ENCODE measurements around the gene SERPINB10.

DNA sequence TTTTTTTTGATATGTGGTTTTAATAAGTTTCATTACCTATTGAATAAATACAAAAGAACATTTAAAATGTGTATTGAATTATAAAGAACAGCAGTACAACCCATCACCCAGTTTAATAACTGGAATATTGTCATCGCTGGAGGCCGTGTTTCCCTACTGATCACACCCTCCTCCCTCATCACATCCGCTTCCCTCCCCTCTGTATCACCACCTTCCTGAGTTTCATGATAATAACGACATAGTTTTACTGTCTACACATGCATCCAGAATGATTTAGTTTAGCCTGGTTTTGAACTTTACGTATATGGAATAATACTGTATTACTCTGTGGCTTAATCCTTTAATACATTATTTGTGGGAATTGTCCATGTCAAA, 64.2 kb downstream of the SERPINB10 start:
- TF ChIP-seq, protein P1, sequence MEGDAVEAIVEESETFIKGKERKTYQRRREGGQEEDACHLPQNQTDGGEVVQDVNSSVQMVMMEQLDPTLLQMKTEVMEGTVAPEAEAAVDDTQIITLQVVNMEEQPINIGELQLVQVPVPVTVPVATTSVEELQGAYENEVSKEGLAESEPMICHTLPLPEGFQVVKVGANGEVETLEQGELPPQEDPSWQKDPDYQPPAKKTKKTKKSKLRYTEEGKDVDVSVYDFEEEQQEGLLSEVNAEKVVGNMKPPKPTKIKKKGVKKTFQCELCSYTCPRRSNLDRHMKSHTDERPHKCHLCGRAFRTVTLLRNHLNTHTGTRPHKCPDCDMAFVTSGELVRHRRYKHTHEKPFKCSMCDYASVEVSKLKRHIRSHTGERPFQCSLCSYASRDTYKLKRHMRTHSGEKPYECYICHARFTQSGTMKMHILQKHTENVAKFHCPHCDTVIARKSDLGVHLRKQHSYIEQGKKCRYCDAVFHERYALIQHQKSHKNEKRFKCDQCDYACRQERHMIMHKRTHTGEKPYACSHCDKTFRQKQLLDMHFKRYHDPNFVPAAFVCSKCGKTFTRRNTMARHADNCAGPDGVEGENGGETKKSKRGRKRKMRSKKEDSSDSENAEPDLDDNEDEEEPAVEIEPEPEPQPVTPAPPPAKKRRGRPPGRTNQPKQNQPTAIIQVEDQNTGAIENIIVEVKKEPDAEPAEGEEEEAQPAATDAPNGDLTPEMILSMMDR (IDR thresholded peaks at IDR 0.05), result no peak
- TF ChIP-seq ZFX (IDR thresholded peaks at IDR 0.05; ENCODE audit: borderline replicate concordance), result no peak

Data from 22Rv1 (cell line).